ENCODE data around the gene C6orf89. TPM values are rescaled to one million over a fixed set of nuclear protein-coding genes. Genes with fewer than 3 reads are reported as not detected.

Gene C6orf89
- total and polyA plus RNA-seq, 9 donors, result 23.1 to 102 (median 62.2) TPM

- intact Hi-C loops (cut with DNase I), result no loop called here
- Histone ChIP-seq H3K4me1 (ENCODE audit: insufficient read depth) (peaks cover 8% of the 10 kb centered on the region), H3K36me3 (no peaks in the 10 kb centered on the region), H3K9me3 (no peaks in the 10 kb centered on the region), H3K4me3 (no peak overlapping the region), H3K27ac (peak overlapping the region in 1 of 2 donors; percentile 61), H3K27me3 (no peaks in the 10 kb centered on the region)
- peak; percentile 61 to 77 (median 71) for DNase-seq
- 13 to 16% (median 14%) methylated on average over 6 of the region's 6 CpGs for WGBS, 3 donors
- TF ChIP-seq EP300 (IDR thresholded peaks at IDR 0.05) (no peak), CTCF (IDR thresholded peaks at IDR 0.05) (no peak), POLR2A (IDR thresholded peaks at IDR 0.05) (no peak)
Observed at GRCh38 chr6:36858407-36858981, 27.3 kb upstream of the C6orf89 start.

DNA sequence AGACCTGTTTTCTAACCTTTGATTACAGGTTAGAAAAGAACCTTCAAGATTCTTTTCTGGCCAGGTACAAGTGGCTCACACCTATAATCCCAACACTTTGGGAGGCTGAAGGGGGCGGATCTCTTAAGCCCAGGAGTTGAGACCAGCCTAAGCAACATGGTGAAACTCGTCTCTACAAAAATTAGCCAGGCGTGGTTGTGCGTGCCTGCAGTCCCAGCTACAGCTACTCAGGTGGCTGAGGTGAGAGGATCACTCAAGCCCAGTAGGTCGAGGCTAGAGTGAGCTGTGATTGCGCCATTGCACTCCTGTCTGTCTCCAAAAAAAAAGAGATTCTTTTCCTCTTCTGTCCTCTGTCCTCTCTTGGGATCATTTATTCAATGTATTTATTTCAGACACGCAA lies 25.6 kb upstream of the C6orf89 start:
- DNase-seq, result no peak
- H3K36me3 ChIP-seq, result no peaks in the 10 kb centered on the region
- 93 to 97% (median 94%) methylated on average over 7 of the region's 7 CpGs for WGBS, 3 donors
- H3K27me3 ChIP-seq, result no peaks in the 10 kb centered on the region
- H3K9me3 ChIP-seq, result no peaks in the 10 kb centered on the region
- TF ChIP-seq EP300 (IDR thresholded peaks at IDR 0.05) (no peak), POLR2A (IDR thresholded peaks at IDR 0.05) (no peak), CTCF (IDR thresholded peaks at IDR 0.05) (no peak)
- intact Hi-C loops (cut with DNase I), result no loop called here
- peaks cover 8% of the 10 kb centered on the region for H3K4me1 ChIP-seq (ENCODE audit: insufficient read depth)
- H3K27ac ChIP-seq, result no peak overlapping the region
- H3K4me3 ChIP-seq, result no peak overlapping the region

- no peaks in the 10 kb centered on the region for H3K36me3 ChIP-seq
- H3K4me1 ChIP-seq (ENCODE audit: insufficient read depth), result peaks cover 6% of the 10 kb centered on the region
- no peaks in the 10 kb centered on the region for H3K27me3 ChIP-seq
- H3K27ac ChIP-seq, result no peak overlapping the region
- 84 to 88% (median 88%) methylated on average over 8 of the region's 8 CpGs for WGBS, 3 donors
- intact Hi-C loops (cut with DNase I), result no loop called here
- H3K4me3 ChIP-seq, result no peak overlapping the region
- no peaks in the 10 kb centered on the region for H3K9me3 ChIP-seq
- TF ChIP-seq POLR2A (IDR thresholded peaks at IDR 0.05), result no peak
- TF ChIP-seq EP300 (IDR thresholded peaks at IDR 0.05), result no peak
- no peak for TF ChIP-seq CTCF (IDR thresholded peaks at IDR 0.05)
- DNase-seq, result no peak
Observed at GRCh38 chr6:36862164-36862847, 23.4 kb upstream of the C6orf89 start.

- DNase-seq, result no peak
- TF ChIP-seq POLR2A (IDR thresholded peaks at IDR 0.05) (no peak), EP300 (IDR thresholded peaks at IDR 0.05) (no peak), CTCF (IDR thresholded peaks at IDR 0.05) (no peak)
- Histone ChIP-seq H3K27ac (no peak overlapping the region), H3K36me3 (no peaks in the 10 kb centered on the region), H3K9me3 (no peaks in the 10 kb centered on the region), H3K4me3 (no peak overlapping the region), H3K27me3 (no peaks in the 10 kb centered on the region), H3K4me1 (ENCODE audit: insufficient read depth) (peaks cover 6% of the 10 kb centered on the region)
- WGBS, 3 donors, result 82 to 91% (median 91%) methylated on average over 4 of the region's 4 CpGs
- intact Hi-C loops (cut with DNase I), result no loop called here
Observed at GRCh38 chr6:36862848-36863382, 22.8 kb upstream of the C6orf89 start.
